SK-N-MC (cell line): Measurements from ENCODE around the gene LLGL1.

Experiments used
- DNase-seq: peaks from one replicate; pipeline ENCODE4 v3.0.0-alpha.2; 2011; ENCODE audit warnings: low read depth, low spot score
- H3K27ac ChIP-seq: fragments of 200-600 bp; sonication (generic); 2 replicates; pipeline ENCODE4 v1.5.1; 2016; ENCODE audit warnings: mixed run types
- H3K36me3 ChIP-seq: fragments of 200-600 bp; sonication (generic); 2 replicates; pipeline ENCODE4 v1.6.1; 2017; ENCODE audit warnings: antibody characterized with exemption, low read length, mixed read lengths; ENCODE audit not compliant: insufficient read depth
- H3K4me3 ChIP-seq: fragments of 200-600 bp; sonication (generic); 2 replicates; pipeline ENCODE4 v1.5.1; 2016
- H3K9ac ChIP-seq: fragments of 200-600 bp; sonication (generic); 2 replicates; pipeline ENCODE4 v1.8.0; 2017; ENCODE audit warnings: mixed run types, mixed read lengths; ENCODE audit not compliant: insufficient read length
- H3K9me3 ChIP-seq: fragments of 200-600 bp; sonication (generic); 2 replicates; pipeline ENCODE4 v1.6.1; 2017; ENCODE audit warnings: low read depth, mild to moderate bottlenecking, antibody characterized with exemption, low read length, moderate library complexity, mixed read lengths
- EZH2 ChIP-seq: fragments of 200-600 bp; sonication (generic); IDR thresholded peaks from one replicate; pipeline ENCODE4 v1.6.1; 2017; ENCODE audit warnings: antibody characterized with exemption
- FOXP2 ChIP-seq: optimal IDR thresholded peaks from 2 replicates; pipeline ENCODE3; 2011; ENCODE audit warnings: mild to moderate bottlenecking, moderate library complexity; ENCODE audit not compliant: insufficient read depth; ENCODE audit errors: extremely low read length, control extremely low read depth
- POLR2AphosphoS5 ChIP-seq: IDR thresholded peaks from 2 replicates; pipeline ENCODE4 v1.6.1; 2012; ENCODE audit warnings: mild to moderate bottlenecking, low read depth, low read length, borderline replicate concordance

LLGL1 gene

DNA sequence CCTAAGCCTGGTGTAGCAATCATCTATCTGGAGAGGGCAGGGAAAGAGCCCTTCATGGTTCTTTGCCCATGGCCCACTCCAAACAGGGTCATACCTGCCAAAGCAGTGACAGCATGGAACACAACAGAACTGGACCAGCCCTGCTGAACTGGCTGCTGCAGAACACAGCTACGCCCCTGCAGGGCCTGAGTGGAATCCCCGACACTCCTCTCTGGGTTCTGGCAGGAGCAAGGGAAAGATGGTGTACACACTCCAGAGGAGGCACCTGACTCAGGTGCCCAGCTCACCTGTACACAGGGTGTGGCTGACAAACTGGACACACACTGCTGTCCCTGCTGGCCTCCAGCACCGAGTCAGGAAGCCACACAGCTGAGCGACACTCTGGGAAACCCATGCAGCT, 54.8 kb downstream of the LLGL1 start:
- no peak for DNase-seq
- TF ChIP-seq EZH2 (no peak), POLR2AphosphoS5 (no peak), FOXP2 (no peak)
- no peaks in the 10 kb centered on the region for H3K9me3 ChIP-seq
- no peak overlapping the region for H3K4me3 ChIP-seq
- no peak overlapping the region for H3K27ac ChIP-seq
- no peak overlapping the region for H3K9ac ChIP-seq
- peaks cover 74% of the 10 kb centered on the region for H3K36me3 ChIP-seq

DNA sequence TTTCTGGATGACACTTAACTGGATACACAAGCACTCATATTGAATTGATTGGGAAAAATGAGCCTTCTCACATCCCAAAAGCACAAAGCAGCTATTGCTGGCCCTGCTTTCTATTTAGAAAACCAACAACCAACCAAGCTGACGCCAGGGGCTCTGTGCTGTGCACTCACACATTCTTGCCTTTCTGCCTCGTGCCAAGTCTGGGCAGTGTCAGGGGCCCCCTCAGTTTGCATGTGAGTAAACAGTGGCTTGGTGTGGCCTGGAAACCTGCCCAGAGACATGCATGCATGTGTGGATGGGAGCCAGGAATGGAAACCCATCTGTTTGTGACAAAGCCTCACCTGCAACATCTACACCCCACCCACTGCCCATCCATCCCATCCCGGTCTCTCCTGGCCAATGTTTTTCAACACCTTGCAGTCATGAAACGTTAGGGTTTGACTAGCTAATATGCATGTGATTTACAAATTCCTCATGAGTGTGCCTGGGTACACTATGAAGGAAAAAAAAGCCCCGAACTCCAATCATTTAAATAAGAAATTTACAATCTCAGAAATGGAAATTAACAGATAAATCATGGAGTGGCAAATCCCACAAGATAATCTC, 55.4 kb downstream of the LLGL1 start:
- no peak overlapping the region for H3K27ac ChIP-seq
- DNase-seq: no peak
- no peaks in the 10 kb centered on the region for H3K9me3 ChIP-seq
- H3K36me3 ChIP-seq: peaks cover 81% of the 10 kb centered on the region
- H3K9ac ChIP-seq: no peak overlapping the region
- TF ChIP-seq FOXP2: no peak
- TF ChIP-seq EZH2: no peak
- no peak for TF ChIP-seq POLR2AphosphoS5
- H3K4me3 ChIP-seq: no peak overlapping the region

- Histone ChIP-seq H3K4me3 (no peak overlapping the region), H3K9ac (no peak overlapping the region), H3K27ac (no peak overlapping the region), H3K9me3 (no peaks in the 10 kb centered on the region), H3K36me3 (peaks cover 77% of the 10 kb centered on the region)
- DNase-seq: no peak
- TF ChIP-seq FOXP2 (no peak), EZH2 (no peak), POLR2AphosphoS5 (no peak)
These were observed 56.4 kb downstream of the LLGL1 start for GRCh38 chr17:18281788-18282187.

GRCh38 chr17:18285296-18285695, 59.9 kb downstream of the LLGL1 start:
- Histone ChIP-seq H3K4me3 (no peak overlapping the region), H3K9ac (no peak overlapping the region), H3K9me3 (no peaks in the 10 kb centered on the region), H3K27ac (no peak overlapping the region), H3K36me3 (peaks cover 83% of the 10 kb centered on the region)
- TF ChIP-seq POLR2AphosphoS5 (no peak), EZH2 (no peak), FOXP2 (no peak)
- no peak for DNase-seq

DNA sequence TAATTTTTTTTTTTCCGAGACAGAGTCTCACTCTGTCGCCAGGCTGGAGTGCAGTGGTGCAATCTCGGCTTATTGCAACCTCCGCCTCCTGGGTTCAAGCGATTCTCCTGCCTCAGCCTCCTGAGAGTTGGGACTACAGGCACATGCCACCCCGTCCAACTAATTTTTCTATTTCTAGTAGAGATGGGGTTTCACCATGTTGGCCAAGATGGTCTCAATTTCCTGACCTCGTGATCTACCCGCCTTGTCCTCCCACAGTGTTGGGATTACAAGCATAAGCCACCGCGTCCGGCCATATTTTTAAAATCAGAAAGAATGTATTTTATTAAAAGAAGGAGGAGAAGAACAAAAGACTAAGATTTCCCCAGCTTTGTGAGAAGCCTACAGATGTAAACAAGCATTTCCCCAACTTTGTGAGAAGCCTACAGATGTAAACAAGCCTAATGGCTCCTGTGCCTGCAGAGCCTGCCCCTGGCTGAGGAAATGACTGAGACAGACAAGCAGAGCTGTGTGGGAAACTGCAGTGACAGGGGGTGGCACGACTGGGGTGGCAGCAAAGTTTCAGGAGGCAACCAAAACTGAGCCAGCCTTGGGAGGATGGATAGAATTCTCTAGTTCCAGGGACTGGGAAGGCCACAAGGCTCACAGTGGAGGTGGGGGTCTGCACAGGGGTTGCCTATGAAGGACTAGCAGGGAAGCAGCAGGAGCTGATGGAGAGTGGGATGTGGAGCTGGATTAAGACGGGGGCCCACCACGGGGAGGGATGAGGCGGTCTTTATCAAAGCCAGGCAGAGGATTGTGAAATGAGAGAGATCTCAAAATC, 66.5 kb downstream of the LLGL1 start:
- no peak for DNase-seq
- Histone ChIP-seq H3K36me3 (peaks cover 63% of the 10 kb centered on the region), H3K4me3 (no peak overlapping the region), H3K9ac (no peak overlapping the region), H3K27ac (no peak overlapping the region), H3K9me3 (no peaks in the 10 kb centered on the region)
- TF ChIP-seq EZH2: no peak
